GM12878 (cell line): ENCODE results near the gene IFNA1. TPM values are rescaled to one million over a fixed set of nuclear protein-coding genes. Genes with fewer than 3 reads are reported as not detected.

Experiments
- ATAC-seq: fragments of 200-7000 bp; cut with Tn5 transposase; 3 replicates; pipeline ENCODE4 v1.9.1; 2020; ENCODE audit warnings: mild to moderate bottlenecking, moderate library complexity
- BruUV-seq: library from RNA; stranded (reverse); fragments of 400-500 nt; replicated peaks from 2 replicates; lab custom pipeline; 2021; lab: Mats Ljungman, UMichigan
- CTCF ChIA-PET: fragments of 300-600 bp; sonication (Branson Sonifier 250); formaldehyde crosslinking; extraction: SDS; loops from one replicate; lab custom pipeline; 2021; ENCODE audit warnings: inconsistent platforms; lab: Yijun Ruan, JAX
- POLR2A ChIA-PET: fragments of 350-600 bp; formaldehyde crosslinking; extraction: SDS; loops from one replicate; lab custom pipeline; 2021; ENCODE audit warnings: inconsistent platforms; lab: Charles Lee
- RAD21 ChIA-PET: fragments of 300-600 bp; sonication (Branson Sonifier 250); formaldehyde crosslinking; loops from one replicate; lab custom pipeline; 2023; ENCODE audit warnings: antibody characterized with exemption; ENCODE audit not compliant: unreplicated experiment; lab: Charles Lee
- SMC1A ChIA-PET: fragments of 300-600 bp; sonication (Branson Sonifier 250); formaldehyde crosslinking; loops from one replicate; lab custom pipeline; 2023; ENCODE audit not compliant: unreplicated experiment, uncharacterized antibody; lab: Charles Lee
- DNase-seq: peaks from one replicate; pipeline ENCODE4 v3.0.0-alpha.2; 2011; ENCODE audit warnings: low read depth, low spot score
- FAIRE-seq: peaks from 3 replicates; lab custom pipeline; 2011; peaks lifted over from hg19 to GRCh38; lab: Jason Lieb, UNC
- H2AFZ ChIP-seq: 2 replicates; pipeline ENCODE4 v1.6.0; 2011; ENCODE audit warnings: low read depth, low read length, control low read depth; ENCODE audit not compliant: control insufficient read depth
- H3K27ac ChIP-seq: 2 replicates; pipeline ENCODE4 v1.5.1; 2011; ENCODE audit warnings: control low read depth; ENCODE audit not compliant: control insufficient read depth, insufficient read depth
- H3K27me3 ChIP-seq, 2 experiments: replicated peaks in 1 of 2; 2 replicates each; pipeline versions ENCODE4 v1.6.0 to v1.6.1; 2011; ENCODE audit warnings: low read length in 1 of 2; ENCODE audit not compliant: control insufficient read depth in 2 of 2, insufficient read depth in 2 of 2
- H3K36me3 ChIP-seq, 2 experiments: 2 replicates each; pipeline ENCODE4 v1.5.1; 2011; ENCODE audit warnings: low read length in 1 of 2; ENCODE audit not compliant: control insufficient read depth in 2 of 2, insufficient read depth in 2 of 2
- H3K4me1 ChIP-seq: 2 replicates; pipeline ENCODE4 v1.6.1; 2011; ENCODE audit warnings: mild to moderate bottlenecking, low read length, moderate library complexity, mixed read lengths; ENCODE audit not compliant: control insufficient read depth, insufficient read depth
- H3K4me2 ChIP-seq: 2 replicates; pipeline ENCODE4 v1.6.0; 2011; ENCODE audit warnings: control low read depth; ENCODE audit not compliant: control insufficient read depth, insufficient read depth
- H3K4me3 ChIP-seq: fragments of 200-600 bp; sonication (generic); 2 replicates; pipeline ENCODE4 v1.5.1; 2016
- H3K79me2 ChIP-seq: 2 replicates; pipeline ENCODE4 v1.6.0; 2011; ENCODE audit warnings: low read length; ENCODE audit not compliant: control insufficient read depth, insufficient read depth
- H3K9ac ChIP-seq: 2 replicates; pipeline ENCODE4 v1.8.0; 2011; ENCODE audit warnings: low read length, control low read depth, mixed read lengths; ENCODE audit not compliant: control insufficient read depth, insufficient read depth
- H3K9me3 ChIP-seq: replicated peaks from 3 replicates; pipeline ENCODE4 v1.5.1; 2011; ENCODE audit warnings: mild to moderate bottlenecking, low read length; ENCODE audit not compliant: control insufficient read depth, insufficient read depth
- H4K20me1 ChIP-seq: 2 replicates; pipeline ENCODE4 v1.6.0; 2011; ENCODE audit not compliant: control insufficient read depth, insufficient read depth
- CHD4 ChIP-seq: fragments of 200-600 bp; sonication (generic); IDR thresholded peaks from 2 replicates; pipeline ENCODE4 v1.6.1; 2016; ENCODE audit warnings: mild to moderate bottlenecking
- CREB1 ChIP-seq: IDR thresholded peaks from 2 replicates; pipeline ENCODE4 v1.6.1; 2012; ENCODE audit warnings: low read depth, mild to moderate bottlenecking, inconsistent platforms
- EED ChIP-seq: sonication (generic); IDR thresholded peaks from 2 replicates; pipeline ENCODE4 v1.6.1; 2016; ENCODE audit warnings: antibody characterized with exemption, low read depth
- FOS ChIP-seq: IDR thresholded peaks from 3 replicates; pipeline ENCODE4 v1.6.1; 2011; ENCODE audit warnings: borderline replicate concordance; ENCODE audit not compliant: insufficient read length; ENCODE audit errors: extremely low read depth
- JUND ChIP-seq: IDR thresholded peaks from 2 replicates; pipeline ENCODE4 v1.6.1; 2012; ENCODE audit warnings: low read depth, mild to moderate bottlenecking, low read length, improper control_type of control experiment, moderate library complexity
- MTA2 ChIP-seq: fragments of 450-650 bp; IDR thresholded peaks from 2 replicates; pipeline ENCODE4 v1.6.1; 2016; ENCODE audit warnings: low read depth, mild to moderate bottlenecking, moderate library complexity
- POLR2AphosphoS5 ChIP-seq: IDR thresholded peaks from 2 replicates; pipeline ENCODE4 v1.6.1; 2011; ENCODE audit warnings: mild to moderate bottlenecking, low read length, inconsistent platforms
- POU2F2 ChIP-seq: IDR thresholded peaks from 3 replicates; pipeline ENCODE4 v1.6.1; 2011; ENCODE audit warnings: low read depth, mild to moderate bottlenecking, low read length, borderline replicate concordance
- SIN3A ChIP-seq: IDR thresholded peaks from 2 replicates; pipeline ENCODE4 v1.6.1; 2012; ENCODE audit warnings: low read depth, low read length, improper control_type of control experiment
- YY1 ChIP-seq: IDR thresholded peaks from 2 replicates; pipeline ENCODE4 v1.6.1; 2011; ENCODE audit warnings: low read depth, mild to moderate bottlenecking, low read length
- ZNF207 ChIP-seq: fragments of 450-650 bp; IDR thresholded peaks from 2 replicates; pipeline ENCODE4 v1.6.1; 2014; ENCODE audit warnings: antibody characterized with exemption, mild to moderate bottlenecking, borderline replicate concordance
- WGBS: methylation state at CpG from one replicate; pipeline ENCODE4 v1.1.6; 2016; ENCODE audit warnings: low lambda C conversion rate; ENCODE audit not compliant: insufficient replicate concordance, insufficient coverage; ENCODE audit errors: missing lambda C conversion rate; 5-methylcytosine and 5-hydroxymethylcytosine counted together
- in situ Hi-C: fragments of 300-500 bp; cut with MboI; formaldehyde crosslinking; loops from 9 replicates; pipeline ENCODE4 v1.14.3; 2018; ENCODE audit warnings: mixed read lengths
- intact Hi-C: fragments of 100-400 bp; cut with micrococcal nuclease; formaldehyde crosslinking; loops from one replicate; pipeline ENCODE4 v1.14.2; 2022; ENCODE audit not compliant: unreplicated experiment
- polyA plus RNA-seq, 11 experiments: library from polyadenylated mRNA; depleted of rRNA in 4 of 11; unstranded in 6 of 11; stranded (reverse) in 5 of 11; fragments of >200 nt; fragmentation: Nextera tagmentation in 4 of 11; fragmentation: Illumina TruSeq in 1 of 11; extraction: Ambion mirVana in 4 of 11; extraction: Trizol in 1 of 11; gene quantifications; 1 replicate in 1 of 11; 2 replicates in 10 of 11; pipeline versions ENCODE4 v1.2.1 to v1.2.3, GENCODE V29; 2011 to 2016; ENCODE audit warnings: inconsistent platforms in 2 of 11, missing spikeins in 2 of 11, low read depth in 1 of 11
- total RNA-seq, 4 experiments: library from RNA; depleted of rRNA in 3 of 4; stranded (reverse); fragments of >200 nt in 3 of 4; fragmentation: Illumina TruSeq in 1 of 4; extraction: Trizol in 1 of 4; gene quantifications; 2 replicates each; pipeline versions ENCODE4 v1.2.1 to v1.2.3, GENCODE V29; 2013 to 2021
- TF ChIP-seq, protein P1 (sequence below): IDR thresholded peaks from 2 replicates; pipeline ENCODE4 v1.6.1; 2011; ENCODE audit warnings: borderline replicate concordance, low read depth, mild to moderate bottlenecking, moderate library complexity, low read length; ENCODE audit not compliant: insufficient read depth, poor library complexity, severe bottlenecking
- TF ChIP-seq, protein P2 (sequence below): IDR thresholded peaks from 2 replicates; pipeline ENCODE4 v1.6.1; 2011; ENCODE audit warnings: low read depth, mild to moderate bottlenecking, low read length, moderate library complexity, borderline replicate concordance; ENCODE audit errors: extremely low read depth
- TF ChIP-seq, protein P3 (sequence below): IDR thresholded peaks from 2 replicates; pipeline ENCODE4 v1.6.1; 2012; ENCODE audit warnings: low read length, inconsistent platforms

Gene IFNA1
- total and polyA plus RNA-seq, 10 of the 15 experiments (the other 5 are each of a cell fraction or from before 2014, with no cell fraction given) = not detected

DNA sequence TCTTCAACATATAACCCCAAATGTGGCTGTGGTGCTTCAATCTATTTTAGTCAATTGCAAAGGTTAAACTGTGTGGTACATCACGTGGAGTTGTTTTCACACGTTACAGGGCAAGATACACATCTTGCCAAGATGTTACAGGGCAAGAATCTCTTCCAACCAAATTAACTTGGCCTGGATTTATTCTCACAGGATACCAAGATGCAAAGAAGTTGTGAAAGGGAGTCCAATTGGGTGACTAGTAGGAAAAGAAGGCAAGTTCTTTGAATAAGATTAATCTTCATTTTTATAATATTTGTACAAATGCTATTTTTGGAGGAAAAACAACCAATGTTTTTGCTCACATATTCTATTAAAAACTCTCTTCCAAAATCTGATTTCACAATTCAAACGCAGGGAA is 36.1 kb upstream of the IFNA1 start:
- no TSS peak for BruUV-seq
- Histone ChIP-seq H3K9ac (no peak overlapping the region), H3K79me2 (no peaks in the 10 kb centered on the region; the same call in 1 of the 2 replicates), H3K27ac (no peak overlapping the region), H3K36me3 (no peaks in the 10 kb centered on the region), H2AFZ (no peak overlapping the region), H3K27me3 (peaks cover 0 to 2% of the 10 kb centered on the region in 2 experiments; a peak in 2 of 4 replicates), H3K4me1 (no peaks in the 10 kb centered on the region), H3K4me2 (no peak overlapping the region), H4K20me1 (no peaks in the 10 kb centered on the region), H3K9me3 (no peaks in the 10 kb centered on the region), H3K4me3 (no peak overlapping the region)
- ChIA-PET SMC1A (interaction anchor here (0.9 to 2.6 kb wide), 3 partner anchors 73 to 86 kb away, joined by 3 to 19 read pairs (median 5); no protein-coding TSS in a partner anchor), CTCF (interaction anchor here (0.9 to 3.4 kb wide), 6 partner anchors 8 to 86 kb away, joined by 3 to 35 read pairs (median 7); no protein-coding TSS in a partner anchor), RAD21 (interaction anchor here (2.3 kb wide), 1 partner anchor 78 kb away, joined by 18 read pairs; no protein-coding TSS in a partner anchor), POLR2A (interaction anchor here (1.8 kb wide), 1 partner anchor 75 kb away, joined by 4 read pairs; no protein-coding TSS in a partner anchor)
- in situ Hi-C loops (no loop called here), intact Hi-C loops (no loop called here)
- 30% methylated on average over 3 of the region's 3 CpGs for WGBS
- TF ChIP-seq ZNF207 = no peak
- FAIRE-seq = no peak
- no peak for ATAC-seq
- no peak for DNase-seq

DNA sequence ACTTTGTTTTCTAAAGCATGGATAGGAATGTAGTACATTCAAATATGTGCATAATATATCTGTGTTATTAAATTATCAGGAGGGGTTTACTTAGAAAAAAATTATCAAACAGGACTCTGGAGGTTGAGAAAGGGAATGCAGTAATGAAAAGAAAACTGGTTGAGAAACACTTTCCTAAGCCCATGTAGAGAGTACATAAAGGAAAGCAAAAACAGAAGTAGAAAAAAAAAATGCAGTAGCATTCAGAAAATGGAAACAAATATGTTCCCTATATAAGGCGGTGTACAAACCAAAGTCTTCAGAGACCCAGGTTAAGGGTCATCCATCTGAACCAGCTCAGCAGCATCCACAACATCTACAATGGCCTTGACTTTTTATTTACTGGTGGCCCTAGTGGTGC is 31.4 kb upstream of the IFNA1 start, which contains the start of gene IFNA8:
Gene IFNA8 (plus strand): TSS at position 301 of the 400 bp plus-strand sequence. CDS start 60 bp downstream, at position 361.
- Histone ChIP-seq H3K36me3 (no peaks in the 10 kb centered on the region), H3K9ac (no peak within 1 kb of the TSS), H3K27ac (no peak within 1 kb of the TSS), H2AFZ (no peak within 1 kb of the TSS), H3K27me3 (no peaks in the 10 kb centered on the region; a peak in 1 of 4 replicates), H4K20me1 (no peaks in the 10 kb centered on the region), H3K79me2 (no peaks in the 10 kb centered on the region), H3K4me1 (peaks cover 6% of the 10 kb centered on the region; the same call in 1 of the 2 replicates), H3K4me2 (no peak within 1 kb of the TSS), H3K4me3 (no peak within 1 kb of the TSS), H3K9me3 (no peaks in the 10 kb centered on the region)
- ChIA-PET RAD21 (interaction anchor here (0.9 to 1.8 kb wide), 5 partner anchors 18 to 156 kb away, joined by 3 to 6 read pairs (median 3); no protein-coding TSS in a partner anchor), SMC1A (interaction anchor here (1.0 to 3.2 kb wide), 7 partner anchors 10 to 90 kb away, joined by 3 to 14 read pairs (median 5); partner anchors contain the start of gene KLHL9), POLR2A (no interaction called here), CTCF (interaction anchor here (0.6 to 2.2 kb wide), 10 partner anchors 11 to 173 kb away, joined by 3 to 12 read pairs (median 4); no protein-coding TSS in a partner anchor)
- 61% methylated on average over 1 of the region's 1 CpG for WGBS
- no peak for ATAC-seq
- intact Hi-C loops = no loop called here
- no peak for TF ChIP-seq POLR2AphosphoS5
- TF ChIP-seq EED = no peak
- TF ChIP-seq, protein P1, sequence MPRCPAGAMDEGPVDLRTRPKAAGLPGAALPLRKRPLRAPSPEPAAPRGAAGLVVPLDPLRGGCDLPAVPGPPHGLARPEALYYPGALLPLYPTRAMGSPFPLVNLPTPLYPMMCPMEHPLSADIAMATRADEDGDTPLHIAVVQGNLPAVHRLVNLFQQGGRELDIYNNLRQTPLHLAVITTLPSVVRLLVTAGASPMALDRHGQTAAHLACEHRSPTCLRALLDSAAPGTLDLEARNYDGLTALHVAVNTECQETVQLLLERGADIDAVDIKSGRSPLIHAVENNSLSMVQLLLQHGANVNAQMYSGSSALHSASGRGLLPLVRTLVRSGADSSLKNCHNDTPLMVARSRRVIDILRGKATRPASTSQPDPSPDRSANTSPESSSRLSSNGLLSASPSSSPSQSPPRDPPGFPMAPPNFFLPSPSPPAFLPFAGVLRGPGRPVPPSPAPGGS = no peak
- no peak for TF ChIP-seq CHD4
- no peak for TF ChIP-seq CREB1
- no peak for TF ChIP-seq FOS
- TF ChIP-seq MTA2 = no peak
- TF ChIP-seq YY1 = no peak
- no peak for TF ChIP-seq POU2F2
- TF ChIP-seq, protein P2, sequence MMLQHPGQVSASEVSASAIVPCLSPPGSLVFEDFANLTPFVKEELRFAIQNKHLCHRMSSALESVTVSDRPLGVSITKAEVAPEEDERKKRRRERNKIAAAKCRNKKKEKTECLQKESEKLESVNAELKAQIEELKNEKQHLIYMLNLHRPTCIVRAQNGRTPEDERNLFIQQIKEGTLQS = no peak
- no peak for TF ChIP-seq SIN3A
- no peak for TF ChIP-seq JUND
- TF ChIP-seq, protein P3, sequence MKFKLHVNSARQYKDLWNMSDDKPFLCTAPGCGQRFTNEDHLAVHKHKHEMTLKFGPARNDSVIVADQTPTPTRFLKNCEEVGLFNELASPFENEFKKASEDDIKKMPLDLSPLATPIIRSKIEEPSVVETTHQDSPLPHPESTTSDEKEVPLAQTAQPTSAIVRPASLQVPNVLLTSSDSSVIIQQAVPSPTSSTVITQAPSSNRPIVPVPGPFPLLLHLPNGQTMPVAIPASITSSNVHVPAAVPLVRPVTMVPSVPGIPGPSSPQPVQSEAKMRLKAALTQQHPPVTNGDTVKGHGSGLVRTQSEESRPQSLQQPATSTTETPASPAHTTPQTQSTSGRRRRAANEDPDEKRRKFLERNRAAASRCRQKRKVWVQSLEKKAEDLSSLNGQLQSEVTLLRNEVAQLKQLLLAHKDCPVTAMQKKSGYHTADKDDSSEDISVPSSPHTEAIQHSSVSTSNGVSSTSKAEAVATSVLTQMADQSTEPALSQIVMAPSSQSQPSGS = no peak
- no peak for FAIRE-seq
- in situ Hi-C loops = no loop called here
- no TSS peak for BruUV-seq
- DNase-seq = no peak
